ENCODE results near the gene PAQR8.

The PAQR8 gene

GRCh38 chr6:52362443-52363227 is 684 bp downstream of the PAQR8 start:
- Histone ChIP-seq H2AFZ (ENCODE audit: low read depth, low read length, severe bottlenecking) (peak overlapping the region; percentile 85), H3K9ac (ENCODE audit: low read length) (peak overlapping the region; percentile 94), H3K79me2 (ENCODE audit: insufficient read depth, low read length) (peaks cover 53% of the 10 kb centered on the region), H3K9me3 (ENCODE audit: insufficient read depth, low read length) (no peaks in the 10 kb centered on the region), H4K20me1 (ENCODE audit: low read depth, low read length) (no peaks in the 10 kb centered on the region), H3K27ac (ENCODE audit: low read depth, low read length) (peak overlapping the region; percentile 44), H3K27me3 (ENCODE audit: low read length) (no peaks in the 10 kb centered on the region), H3K4me3 (ENCODE audit: insufficient read depth, low read length, poor library complexity, severe bottlenecking) (peak overlapping the region; percentile 97), H3K4me2 (ENCODE audit: low read depth, low read length, poor library complexity, severe bottlenecking) (peak overlapping the region; percentile 85), H3F3A (ENCODE audit: insufficient read depth) (peaks cover 14% of the 10 kb centered on the region), H3K9me2 (replicated peaks; ENCODE audit: insufficient read depth, low read length) (no peaks in the 10 kb centered on the region), H3K36me3 (ENCODE audit: low read length) (peaks cover 6% of the 10 kb centered on the region; the same call in 1 of the 2 replicates)
- TF ChIP-seq CTCF (IDR thresholded peaks at IDR 0.05; ENCODE audit: insufficient read depth, low read length, poor library complexity, severe bottlenecking), result peak; percentile 81
- no peak for TF ChIP-seq EZH2phosphoT487 (conservative IDR thresholded peaks at IDR 0.05; ENCODE audit: low read length)

GRCh38 chr6:52363228-52363867 is 1.4 kb downstream of the PAQR8 start:
- Histone ChIP-seq H3K9ac (ENCODE audit: low read length) (peak overlapping the region; percentile 94), H3K79me2 (ENCODE audit: insufficient read depth, low read length) (peaks cover 57% of the 10 kb centered on the region), H2AFZ (ENCODE audit: low read depth, low read length, severe bottlenecking) (no peak overlapping the region), H3F3A (ENCODE audit: insufficient read depth) (peaks cover 14% of the 10 kb centered on the region), H3K4me2 (ENCODE audit: low read depth, low read length, poor library complexity, severe bottlenecking) (peak overlapping the region; percentile 85), H3K27me3 (ENCODE audit: low read length) (no peaks in the 10 kb centered on the region), H3K36me3 (ENCODE audit: low read length) (peaks cover 9% of the 10 kb centered on the region; the same call in 1 of the 2 replicates), H3K27ac (ENCODE audit: low read depth, low read length) (no peak overlapping the region), H4K20me1 (ENCODE audit: low read depth, low read length) (no peaks in the 10 kb centered on the region), H3K4me3 (ENCODE audit: insufficient read depth, low read length, poor library complexity, severe bottlenecking) (peak overlapping the region; percentile 97), H3K9me3 (ENCODE audit: insufficient read depth, low read length) (no peaks in the 10 kb centered on the region), H3K9me2 (replicated peaks; ENCODE audit: insufficient read depth, low read length) (no peaks in the 10 kb centered on the region)
- TF ChIP-seq EZH2phosphoT487 (conservative IDR thresholded peaks at IDR 0.05; ENCODE audit: low read length) (no peak), CTCF (IDR thresholded peaks at IDR 0.05; ENCODE audit: insufficient read depth, low read length, poor library complexity, severe bottlenecking) (no peak)

GRCh38 chr6:52364480-52365166 is 2.7 kb downstream of the PAQR8 start:
- H4K20me1 ChIP-seq (ENCODE audit: low read depth, low read length), result peaks cover 3% of the 10 kb centered on the region; the same call in 1 of the 2 replicates
- no peaks in the 10 kb centered on the region for H3K27me3 ChIP-seq (ENCODE audit: low read length)
- no peaks in the 10 kb centered on the region for H3K9me3 ChIP-seq (ENCODE audit: insufficient read depth, low read length)
- H3K36me3 ChIP-seq (ENCODE audit: low read length), result peaks cover 21% of the 10 kb centered on the region; the same call in 1 of the 2 replicates
- H3K4me2 ChIP-seq (ENCODE audit: low read depth, low read length, poor library complexity, severe bottlenecking), result peak overlapping the region; percentile 85
- H3K9me2 ChIP-seq (replicated peaks; ENCODE audit: insufficient read depth, low read length), result no peaks in the 10 kb centered on the region
- no peak overlapping the region for H2AFZ ChIP-seq (ENCODE audit: low read depth, low read length, severe bottlenecking)
- TF ChIP-seq CTCF (IDR thresholded peaks at IDR 0.05; ENCODE audit: insufficient read depth, low read length, poor library complexity, severe bottlenecking), result no peak
- no peak for TF ChIP-seq EZH2phosphoT487 (conservative IDR thresholded peaks at IDR 0.05; ENCODE audit: low read length)
- peaks cover 11% of the 10 kb centered on the region for H3F3A ChIP-seq (ENCODE audit: insufficient read depth)
- peaks cover 69% of the 10 kb centered on the region for H3K79me2 ChIP-seq (ENCODE audit: insufficient read depth, low read length)
- no peak overlapping the region for H3K9ac ChIP-seq (ENCODE audit: low read length)
- H3K4me3 ChIP-seq (ENCODE audit: insufficient read depth, low read length, poor library complexity, severe bottlenecking), result no peak overlapping the region
- no peak overlapping the region for H3K27ac ChIP-seq (ENCODE audit: low read depth, low read length)
